HG02885 (cell line): ENCODE data around the gene POLR1E.
"Not testable (repeated sequence)": the region's sequence is repeated elsewhere in the genome, so short reads cannot be mapped to it uniquely, and the experiment has no call there.

Experiments
- ATAC-seq: cut with Tn5 transposase; IDR thresholded peaks from one replicate; pipeline ENCODE4 v1.9.1; 2021; ENCODE audit warnings: mild to moderate bottlenecking; ENCODE audit not compliant: unreplicated experiment, poor library complexity

The POLR1E gene

DNA sequence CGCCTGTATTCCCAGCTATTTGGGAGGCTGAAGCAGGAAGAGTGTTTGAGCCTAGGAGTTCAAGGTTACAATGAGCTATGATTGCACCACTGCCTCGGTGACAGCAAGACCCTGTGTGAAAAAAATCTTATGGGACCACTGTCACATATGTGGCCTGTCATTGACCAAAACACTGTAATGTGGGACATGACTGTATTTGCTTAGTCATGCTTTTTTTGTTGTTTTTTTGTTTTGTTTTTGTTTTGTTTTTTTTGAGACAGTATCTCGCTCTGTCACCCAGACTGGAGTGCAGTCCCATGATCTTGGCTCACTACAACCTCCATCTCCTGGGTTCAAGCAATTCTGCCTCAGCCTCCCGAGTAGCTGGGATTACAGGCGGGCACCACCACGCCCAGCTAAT, 13.5 kb downstream of the POLR1E start:
- ATAC-seq = no peak

GRCh38 chr9:37501957-37502596, 16.3 kb downstream of the POLR1E start:
- ATAC-seq = no peak

- ATAC-seq = no peak
Observed at GRCh38 chr9:37503736-37504135, 18.0 kb downstream of the POLR1E start.

- no peak for ATAC-seq
Observed at GRCh38 chr9:37504605-37505004, 18.9 kb downstream of the POLR1E start.

DNA sequence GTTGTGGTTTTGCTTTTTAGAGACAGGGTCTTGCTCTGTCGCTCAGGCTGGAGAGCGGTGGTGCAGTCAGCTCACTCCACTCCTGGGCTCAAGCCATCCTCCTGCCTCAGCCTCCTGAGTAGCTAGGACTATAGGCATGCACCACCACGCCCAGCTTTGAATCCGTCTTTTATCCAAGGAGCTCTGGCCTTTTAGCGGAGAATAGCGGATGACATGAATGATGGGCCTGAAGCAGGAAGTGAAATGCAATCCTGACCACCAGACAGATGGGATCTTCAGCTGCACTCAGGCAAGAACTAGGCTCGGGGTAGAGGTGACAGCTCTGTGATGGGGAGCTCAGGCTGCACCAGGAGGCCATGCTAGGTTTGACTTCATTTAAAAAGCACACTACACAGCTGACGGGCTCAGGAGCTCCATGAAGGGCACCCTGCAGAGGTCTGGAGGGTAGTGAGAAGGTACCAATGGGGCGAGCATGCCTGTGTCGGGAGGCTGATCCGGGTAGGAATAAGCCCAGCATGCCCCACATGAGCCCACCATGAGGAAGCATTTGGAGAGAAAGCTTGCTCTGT, 21.9 kb downstream of the POLR1E start:
- no peak for ATAC-seq

- no peak for ATAC-seq
Observed at GRCh38 chr9:37508135-37508833, 22.5 kb downstream of the POLR1E start.

DNA sequence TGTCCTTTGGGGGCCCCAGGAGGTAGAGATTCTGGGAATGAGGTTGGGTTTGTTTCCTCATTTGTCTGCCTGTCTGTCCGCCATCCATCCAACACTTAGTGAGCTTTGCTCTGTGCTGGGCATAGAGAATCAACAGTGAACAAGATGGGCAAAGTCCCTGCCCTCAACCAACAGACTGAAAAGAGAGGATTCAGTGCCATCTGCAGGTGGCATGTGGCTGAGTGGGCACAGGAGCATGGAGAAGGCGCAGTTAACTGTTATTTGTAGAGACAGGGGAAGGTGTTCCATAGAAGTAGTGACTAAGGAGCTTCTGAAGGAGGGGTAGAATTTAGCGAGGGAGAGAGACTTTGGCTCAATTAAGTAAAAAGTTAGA, 23.1 kb downstream of the POLR1E start:
- no peak for ATAC-seq

DNA sequence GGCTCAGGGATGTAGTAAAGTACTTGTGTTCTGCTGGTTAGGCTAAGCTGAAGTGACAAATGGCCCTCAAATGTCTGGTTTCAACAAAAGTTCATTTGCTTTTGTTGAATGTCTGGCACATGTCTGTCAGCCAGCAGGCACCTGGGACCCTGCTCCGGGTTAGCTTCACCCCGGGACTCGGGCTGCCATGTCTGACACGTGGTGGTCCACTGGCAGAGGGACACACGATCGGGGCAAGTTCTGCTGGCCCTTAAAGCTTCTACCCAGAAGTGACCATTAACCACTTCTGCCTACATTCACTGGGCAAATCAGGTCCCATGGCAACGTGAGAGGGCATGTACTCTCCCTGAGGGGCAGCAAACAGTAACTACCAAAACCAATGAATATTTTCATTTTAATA, 23.8 kb downstream of the POLR1E start:
- ATAC-seq = no peak

DNA sequence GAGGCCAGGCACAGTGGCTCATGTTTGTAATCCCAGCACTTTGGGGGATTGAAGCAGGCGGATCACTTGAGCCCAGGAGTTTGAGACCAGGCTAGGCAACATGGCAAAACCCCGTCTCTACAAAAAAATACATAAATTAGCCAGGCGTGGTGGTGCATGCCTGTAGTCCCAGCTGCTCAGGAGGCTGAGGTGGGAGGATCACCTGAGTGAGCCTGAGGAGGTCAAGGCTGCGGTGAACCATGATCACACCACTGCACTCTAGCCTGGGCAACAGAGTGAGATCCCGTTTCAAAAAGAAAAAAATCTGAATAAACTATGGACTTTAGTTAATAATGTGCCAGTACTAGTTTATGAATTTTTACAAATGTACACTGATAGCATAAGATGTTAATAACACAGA, 24.3 kb downstream of the POLR1E start:
- ATAC-seq = not testable (repeated sequence)

- ATAC-seq = no peak
Observed at GRCh38 chr9:37511016-37512010, 25.6 kb downstream of the POLR1E start.

- no peak for ATAC-seq
Observed at GRCh38 chr9:37512437-37512836, 26.7 kb downstream of the POLR1E start.

DNA sequence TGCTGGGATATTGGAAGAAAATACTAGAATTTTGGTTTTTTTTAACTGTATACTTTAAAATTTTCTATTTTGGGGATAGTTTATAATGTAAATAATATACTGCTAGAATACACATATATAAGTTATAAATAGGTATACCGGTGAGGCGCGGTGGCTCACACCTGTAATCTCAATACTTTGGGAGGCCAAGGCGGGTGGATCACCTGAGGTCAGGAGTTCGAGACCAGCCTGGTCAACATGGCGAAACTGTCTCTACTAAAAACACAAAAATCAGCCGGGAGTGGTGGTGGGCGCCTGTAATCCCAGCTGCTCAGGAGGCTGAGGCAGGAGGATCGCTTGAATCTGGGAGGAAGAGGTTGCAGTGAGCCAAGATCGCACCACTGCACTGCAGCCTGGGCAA, 28.7 kb downstream of the POLR1E start:
- ATAC-seq = not testable (repeated sequence)

- ATAC-seq = no peak
Observed at GRCh38 chr9:37514999-37515398, 29.3 kb downstream of the POLR1E start.

DNA sequence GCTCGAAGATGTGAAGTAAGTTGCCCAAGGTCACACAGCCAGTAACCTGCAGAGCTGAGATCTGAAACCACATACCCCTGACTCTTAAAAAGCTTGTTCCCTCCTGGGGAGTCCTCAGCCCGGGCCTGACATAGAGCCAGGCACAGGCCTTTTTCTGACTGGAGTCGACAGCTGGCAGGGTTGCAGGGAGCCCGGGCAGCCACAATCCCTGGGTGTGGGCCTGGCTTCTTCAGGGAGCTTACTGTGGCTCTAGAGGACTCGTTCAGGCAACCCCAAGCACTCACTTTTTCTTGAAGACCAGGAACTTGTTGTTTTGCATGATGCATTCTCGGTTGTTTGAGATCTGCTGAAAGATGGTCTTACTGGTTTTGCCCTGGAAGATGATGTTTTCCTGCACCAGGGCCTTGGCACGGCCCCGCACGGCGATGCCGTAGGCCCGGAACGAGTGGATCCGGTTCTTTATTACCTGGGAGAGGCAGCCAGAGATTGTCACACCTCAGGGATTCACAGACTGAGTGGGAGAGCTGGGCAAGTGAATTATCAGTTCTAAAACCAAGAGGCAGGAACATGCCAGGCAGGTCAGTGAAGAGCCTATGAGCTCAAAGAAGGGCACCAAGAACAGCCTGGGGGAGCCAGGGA, 30.0 kb downstream of the POLR1E start:
- ATAC-seq = no peak

DNA sequence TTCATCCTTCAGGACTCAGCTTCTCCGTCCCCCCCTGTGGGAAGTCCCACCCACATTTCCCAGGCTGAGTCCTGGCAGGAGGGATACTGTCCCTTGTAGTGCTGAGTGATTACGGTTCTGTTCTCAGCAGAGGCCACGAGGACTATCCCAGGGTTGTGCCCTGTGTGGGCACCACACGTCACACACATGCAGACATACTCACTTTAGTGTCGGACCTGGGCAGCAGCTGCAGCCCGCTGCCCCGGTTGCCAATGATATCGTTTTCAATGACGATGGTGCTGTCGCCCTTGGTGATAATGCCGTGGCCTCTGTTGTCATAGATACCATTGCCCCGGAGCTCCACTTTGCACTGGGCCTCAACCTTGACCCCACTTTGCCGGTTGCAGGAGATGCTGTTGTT, 32.2 kb downstream of the POLR1E start:
- no peak for ATAC-seq

DNA sequence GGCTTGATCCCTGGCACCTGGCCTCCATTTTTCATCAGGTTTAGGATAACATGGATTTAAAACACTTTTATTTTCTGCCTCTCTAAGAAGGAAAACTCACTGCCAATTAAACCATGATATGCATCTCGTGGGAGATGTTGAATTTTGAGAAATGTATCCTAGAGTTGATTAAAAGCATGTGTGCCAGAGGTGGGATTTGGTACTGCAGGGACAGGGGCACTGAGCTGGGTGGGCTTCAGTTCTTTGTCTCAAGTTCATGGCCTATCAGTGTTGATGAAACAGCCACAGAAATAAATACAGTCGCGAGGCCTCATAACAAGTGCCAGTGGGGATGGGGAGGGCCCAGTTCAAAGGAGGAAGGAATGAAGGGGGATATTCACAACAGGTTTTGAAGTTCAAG, 34.9 kb downstream of the POLR1E start:
- no peak for ATAC-seq

- no peak for ATAC-seq
Observed at GRCh38 chr9:37521111-37521510, 35.4 kb downstream of the POLR1E start.

DNA sequence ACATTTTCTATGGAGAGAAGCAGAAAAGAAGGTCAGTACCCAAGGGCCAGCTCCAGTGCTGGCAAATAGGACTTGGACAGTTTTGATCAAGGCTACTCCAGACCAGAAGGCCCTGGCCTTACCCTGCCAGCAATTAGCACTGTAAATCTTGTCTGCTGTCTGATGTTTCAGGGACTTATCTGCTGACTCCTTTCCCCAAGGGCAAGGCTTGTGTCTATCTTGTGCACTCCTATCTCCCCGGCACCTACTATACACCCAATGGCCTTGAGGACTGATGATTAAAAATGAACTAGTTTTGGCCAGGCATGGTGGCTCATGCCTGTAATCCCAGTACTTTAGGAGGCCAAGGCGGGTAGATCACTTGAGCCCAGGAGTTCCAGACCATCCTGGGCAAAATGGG, 37.2 kb downstream of the POLR1E start:
- ATAC-seq = no peak

DNA sequence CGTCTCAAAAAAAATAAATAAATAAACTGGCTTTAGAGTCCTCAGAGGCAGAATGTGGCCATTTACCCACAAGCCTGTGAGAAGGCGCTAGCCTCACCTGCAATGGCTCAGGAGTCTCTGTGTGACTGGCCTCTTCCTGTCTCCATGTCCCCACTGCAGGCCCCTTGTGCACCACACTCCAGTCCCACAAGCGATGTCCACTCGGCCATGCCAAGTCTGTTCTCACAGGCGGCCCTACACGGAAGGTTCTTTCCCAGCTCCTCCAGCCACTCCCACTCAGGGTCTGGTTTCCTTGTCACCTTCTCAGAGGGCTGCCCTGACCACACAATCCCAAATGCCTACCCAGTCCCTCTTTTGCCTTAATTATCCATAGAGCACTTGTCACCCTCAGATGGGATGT, 38.2 kb downstream of the POLR1E start:
- ATAC-seq = no peak
